OCI-LY3 (cell line): ENCODE measurements around the gene GSE1.

ENCODE experiments used
- EZH2phosphoT487 ChIP-seq: fragments of 200-600 bp; shearing (Covaris generic); IDR thresholded peaks from 2 replicates; pipeline ENCODE4 v1.6.1; 2018; ENCODE audit warnings: antibody characterized with exemption, mixed run types, low read depth
- TF ChIP-seq, protein P1 (sequence below): fragments of 200-600, 300-600 bp; sonication (generic); IDR thresholded peaks from 2 replicates; pipeline ENCODE4 v1.5.1; 2014; ENCODE audit warnings: antibody characterized with exemption, low read length, low read depth

DNA sequence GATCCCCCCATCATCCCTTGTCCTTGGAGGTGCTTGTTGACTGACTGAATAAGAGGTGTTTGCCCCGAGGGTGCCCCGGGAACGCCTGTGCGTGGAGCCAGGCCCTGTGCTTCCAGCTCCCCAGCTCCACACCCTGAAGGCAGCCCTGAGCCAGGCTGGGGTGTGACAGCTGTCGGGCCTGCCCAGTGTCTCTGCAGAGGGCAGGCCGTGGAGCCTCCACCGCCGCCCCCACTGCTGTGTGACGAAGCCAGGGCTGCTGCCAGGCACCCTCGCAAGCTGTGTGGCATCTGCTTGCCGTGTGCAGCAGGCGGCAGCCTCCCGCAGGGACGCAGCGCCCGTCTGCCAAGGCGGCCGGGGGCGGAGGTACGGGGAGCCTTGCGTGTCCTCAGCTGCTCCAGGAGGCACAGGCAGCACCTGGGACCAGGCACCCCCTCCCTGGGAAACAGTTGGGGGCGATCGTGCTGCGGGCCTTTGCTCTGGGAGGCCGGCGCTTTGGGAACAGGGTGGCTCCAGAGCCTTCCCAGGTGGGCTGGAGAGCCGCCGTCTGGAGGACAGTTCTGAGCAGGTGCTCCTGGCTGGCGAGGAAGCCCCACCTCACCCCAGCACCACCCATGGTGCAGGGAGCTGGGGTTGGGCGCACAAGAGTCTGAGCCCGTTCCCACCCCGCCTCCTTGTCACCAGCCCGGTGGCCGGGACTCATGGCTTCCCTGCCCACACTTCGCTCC lies 26.6 kb downstream of the GSE1 start:
- TF ChIP-seq, protein P1, sequence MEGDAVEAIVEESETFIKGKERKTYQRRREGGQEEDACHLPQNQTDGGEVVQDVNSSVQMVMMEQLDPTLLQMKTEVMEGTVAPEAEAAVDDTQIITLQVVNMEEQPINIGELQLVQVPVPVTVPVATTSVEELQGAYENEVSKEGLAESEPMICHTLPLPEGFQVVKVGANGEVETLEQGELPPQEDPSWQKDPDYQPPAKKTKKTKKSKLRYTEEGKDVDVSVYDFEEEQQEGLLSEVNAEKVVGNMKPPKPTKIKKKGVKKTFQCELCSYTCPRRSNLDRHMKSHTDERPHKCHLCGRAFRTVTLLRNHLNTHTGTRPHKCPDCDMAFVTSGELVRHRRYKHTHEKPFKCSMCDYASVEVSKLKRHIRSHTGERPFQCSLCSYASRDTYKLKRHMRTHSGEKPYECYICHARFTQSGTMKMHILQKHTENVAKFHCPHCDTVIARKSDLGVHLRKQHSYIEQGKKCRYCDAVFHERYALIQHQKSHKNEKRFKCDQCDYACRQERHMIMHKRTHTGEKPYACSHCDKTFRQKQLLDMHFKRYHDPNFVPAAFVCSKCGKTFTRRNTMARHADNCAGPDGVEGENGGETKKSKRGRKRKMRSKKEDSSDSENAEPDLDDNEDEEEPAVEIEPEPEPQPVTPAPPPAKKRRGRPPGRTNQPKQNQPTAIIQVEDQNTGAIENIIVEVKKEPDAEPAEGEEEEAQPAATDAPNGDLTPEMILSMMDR = no peak
- TF ChIP-seq EZH2phosphoT487 = no peak
